Measurements from ENCODE around the gene CER1. TPM values are rescaled to one million over a fixed set of nuclear protein-coding genes. Genes with fewer than 3 reads are reported as not detected.

The CER1 gene
- total and polyA plus RNA-seq, 2 donors (not counting 1 experiment from before 2014, with no cell fraction given), result not detected

- Histone ChIP-seq H3K36me3 (ENCODE audit: control insufficient read depth, insufficient read depth, low read length) (no peaks in the 10 kb centered on the region), H3K79me2 (ENCODE audit: control insufficient read depth, insufficient read depth, low read length) (no peaks in the 10 kb centered on the region), H3K27me3 (ENCODE audit: control insufficient read depth, insufficient read depth, low read length) (no peaks in the 10 kb centered on the region), H2AFZ (ENCODE audit: low read length) (no peak overlapping the region), H4K20me1 (ENCODE audit: control insufficient read depth, extremely low read depth, insufficient read depth, low read length) (no peaks in the 10 kb centered on the region), H3K9me3 (ENCODE audit: control insufficient read depth, insufficient read depth, low read depth, low read length) (no peaks in the 10 kb centered on the region), H3K4me1 (ENCODE audit: control insufficient read depth, extremely low read depth, insufficient read depth, low read length) (no peaks in the 10 kb centered on the region), H3K27ac (ENCODE audit: insufficient read depth, low read length) (no peak overlapping the region), H3K4me2 (ENCODE audit: extremely low read depth, insufficient read depth, low read length) (no peak overlapping the region), H3K9ac (ENCODE audit: insufficient read depth, low read length) (no peak overlapping the region), H3K4me3 (replicated peaks in 1 of 4; ENCODE audit: control extremely low read depth in 1 of 4, insufficient read depth in 1 of 4, low read depth in 3 of 4, low read length in 4 of 4) (no peak overlapping the region)
- DNase-seq (ENCODE audit: low read depth in 2 of 2), result no peak
- no peak for TF ChIP-seq EZH2 (IDR thresholded peaks at IDR 0.05; ENCODE audit: low read length, missing control alignments)
- no peak for TF ChIP-seq CTCF (conservative IDR thresholded peaks at IDR 0.05 in 1 of 2, IDR thresholded peaks at IDR 0.05 in 1 of 2; ENCODE audit: low read depth in 1 of 2, low read length in 2 of 2)
Measured at GRCh38 chr9:14748373-14748772, 25.8 kb upstream of the CER1 start.

DNA sequence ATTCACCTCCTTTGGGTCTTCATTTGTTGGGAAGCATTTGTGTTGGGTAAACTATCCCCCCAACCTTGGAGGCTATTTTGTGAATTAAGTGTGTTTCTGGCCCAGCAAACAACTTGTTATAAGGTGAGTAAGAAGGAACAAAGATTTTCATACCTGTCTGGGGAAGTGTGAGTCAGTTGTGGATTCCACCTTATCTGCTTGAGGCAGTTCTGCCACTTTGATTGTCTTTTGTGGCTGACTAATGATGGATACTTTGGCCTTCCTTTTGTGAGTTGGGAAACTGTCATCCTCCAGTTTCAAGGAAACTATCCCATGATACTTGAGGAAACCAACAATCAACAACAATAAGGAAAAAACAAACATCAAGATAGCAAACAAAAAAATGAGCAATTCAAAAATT lies 24.6 kb upstream of the CER1 start:
- Histone ChIP-seq H3K4me2 (ENCODE audit: extremely low read depth, insufficient read depth, low read length) (no peak overlapping the region), H3K27ac (ENCODE audit: insufficient read depth, low read length) (no peak overlapping the region), H2AFZ (ENCODE audit: low read length) (no peak overlapping the region), H4K20me1 (ENCODE audit: control insufficient read depth, extremely low read depth, insufficient read depth, low read length) (no peaks in the 10 kb centered on the region), H3K4me3 (replicated peaks in 1 of 4; ENCODE audit: control extremely low read depth in 1 of 4, insufficient read depth in 1 of 4, low read depth in 3 of 4, low read length in 4 of 4) (no peak overlapping the region), H3K4me1 (ENCODE audit: control insufficient read depth, extremely low read depth, insufficient read depth, low read length) (no peaks in the 10 kb centered on the region), H3K9me3 (ENCODE audit: control insufficient read depth, insufficient read depth, low read depth, low read length) (no peaks in the 10 kb centered on the region), H3K36me3 (ENCODE audit: control insufficient read depth, insufficient read depth, low read length) (no peaks in the 10 kb centered on the region), H3K9ac (ENCODE audit: insufficient read depth, low read length) (no peak overlapping the region), H3K79me2 (ENCODE audit: control insufficient read depth, insufficient read depth, low read length) (no peaks in the 10 kb centered on the region), H3K27me3 (ENCODE audit: control insufficient read depth, insufficient read depth, low read length) (no peaks in the 10 kb centered on the region)
- TF ChIP-seq CTCF (conservative IDR thresholded peaks at IDR 0.05 in 1 of 2, IDR thresholded peaks at IDR 0.05 in 1 of 2; ENCODE audit: low read depth in 1 of 2, low read length in 2 of 2) (no peak), EZH2 (IDR thresholded peaks at IDR 0.05; ENCODE audit: low read length, missing control alignments) (no peak)
- DNase-seq (ENCODE audit: low read depth in 2 of 2), result no peak

- Histone ChIP-seq H4K20me1 (ENCODE audit: control insufficient read depth, extremely low read depth, insufficient read depth, low read length) (no peaks in the 10 kb centered on the region), H3K27ac (ENCODE audit: insufficient read depth, low read length) (no peak overlapping the region), H3K4me3 (replicated peaks in 1 of 4; ENCODE audit: control extremely low read depth in 1 of 4, insufficient read depth in 1 of 4, low read depth in 3 of 4, low read length in 4 of 4) (no peak overlapping the region), H3K9me3 (ENCODE audit: control insufficient read depth, insufficient read depth, low read depth, low read length) (no peaks in the 10 kb centered on the region), H3K4me1 (ENCODE audit: control insufficient read depth, extremely low read depth, insufficient read depth, low read length) (no peaks in the 10 kb centered on the region), H3K36me3 (ENCODE audit: control insufficient read depth, insufficient read depth, low read length) (no peaks in the 10 kb centered on the region), H3K9ac (ENCODE audit: insufficient read depth, low read length) (no peak overlapping the region), H3K79me2 (ENCODE audit: control insufficient read depth, insufficient read depth, low read length) (no peaks in the 10 kb centered on the region), H3K27me3 (ENCODE audit: control insufficient read depth, insufficient read depth, low read length) (no peaks in the 10 kb centered on the region), H3K4me2 (ENCODE audit: extremely low read depth, insufficient read depth, low read length) (no peak overlapping the region), H2AFZ (ENCODE audit: low read length) (no peak overlapping the region)
- no peak for DNase-seq (ENCODE audit: low read depth in 2 of 2)
- no peak for TF ChIP-seq CTCF (conservative IDR thresholded peaks at IDR 0.05 in 1 of 2, IDR thresholded peaks at IDR 0.05 in 1 of 2; ENCODE audit: low read depth in 1 of 2, low read length in 2 of 2)
- no peak for TF ChIP-seq EZH2 (IDR thresholded peaks at IDR 0.05; ENCODE audit: low read length, missing control alignments)
Measured at GRCh38 chr9:14746626-14747025, 24.1 kb upstream of the CER1 start.
